ENCODE results near the gene CADM1. TPM values are rescaled to one million over a fixed set of nuclear protein-coding genes. Genes with fewer than 3 reads are reported as not detected.

CADM1 gene
- total and polyA plus RNA-seq, 2 donors (not counting 1 experiment from before 2014, with no cell fraction given), result 15.4 to 86.0 TPM

DNA sequence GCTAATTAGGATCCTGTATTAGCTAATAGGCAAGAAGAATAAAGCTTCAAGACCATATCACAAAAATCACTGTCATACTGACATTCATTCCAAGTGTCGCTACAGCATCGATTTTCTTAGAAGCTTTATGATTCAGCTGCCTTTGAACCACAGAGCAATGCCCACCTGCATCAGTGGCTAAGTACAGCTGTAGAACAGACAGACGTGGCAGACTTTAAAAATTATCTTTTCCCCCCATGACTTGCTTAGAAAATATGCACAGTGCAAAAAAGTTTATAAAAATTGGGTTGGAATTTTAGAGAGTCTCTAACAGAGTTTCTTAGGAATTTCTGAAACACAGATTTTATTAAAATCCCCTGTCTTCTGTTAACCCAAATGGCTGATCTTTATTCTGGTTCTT, 120.8 kb downstream of the CADM1 start:
- H3K9ac ChIP-seq (ENCODE audit: insufficient read depth, low read length), result no peak overlapping the region
- H3K27me3 ChIP-seq (ENCODE audit: control insufficient read depth, insufficient read depth, low read length), result no peaks in the 10 kb centered on the region
- no peak overlapping the region for H2AFZ ChIP-seq (ENCODE audit: low read length)
- TF ChIP-seq EZH2 (IDR thresholded peaks at IDR 0.05; ENCODE audit: low read length, missing control alignments), result no peak
- TF ChIP-seq, protein P1, sequence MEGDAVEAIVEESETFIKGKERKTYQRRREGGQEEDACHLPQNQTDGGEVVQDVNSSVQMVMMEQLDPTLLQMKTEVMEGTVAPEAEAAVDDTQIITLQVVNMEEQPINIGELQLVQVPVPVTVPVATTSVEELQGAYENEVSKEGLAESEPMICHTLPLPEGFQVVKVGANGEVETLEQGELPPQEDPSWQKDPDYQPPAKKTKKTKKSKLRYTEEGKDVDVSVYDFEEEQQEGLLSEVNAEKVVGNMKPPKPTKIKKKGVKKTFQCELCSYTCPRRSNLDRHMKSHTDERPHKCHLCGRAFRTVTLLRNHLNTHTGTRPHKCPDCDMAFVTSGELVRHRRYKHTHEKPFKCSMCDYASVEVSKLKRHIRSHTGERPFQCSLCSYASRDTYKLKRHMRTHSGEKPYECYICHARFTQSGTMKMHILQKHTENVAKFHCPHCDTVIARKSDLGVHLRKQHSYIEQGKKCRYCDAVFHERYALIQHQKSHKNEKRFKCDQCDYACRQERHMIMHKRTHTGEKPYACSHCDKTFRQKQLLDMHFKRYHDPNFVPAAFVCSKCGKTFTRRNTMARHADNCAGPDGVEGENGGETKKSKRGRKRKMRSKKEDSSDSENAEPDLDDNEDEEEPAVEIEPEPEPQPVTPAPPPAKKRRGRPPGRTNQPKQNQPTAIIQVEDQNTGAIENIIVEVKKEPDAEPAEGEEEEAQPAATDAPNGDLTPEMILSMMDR (conservative IDR thresholded peaks at IDR 0.05 in 1 of 2, IDR thresholded peaks at IDR 0.05 in 1 of 2; ENCODE audit: low read depth in 1 of 2, low read length in 2 of 2), result no peak
- no peaks in the 10 kb centered on the region for H3K9me3 ChIP-seq (ENCODE audit: control insufficient read depth, insufficient read depth, low read depth, low read length)
- no peak overlapping the region for H3K4me3 ChIP-seq (replicated peaks in 1 of 4; ENCODE audit: control extremely low read depth in 1 of 4, insufficient read depth in 1 of 4, low read depth in 3 of 4, low read length in 4 of 4)
- H3K4me1 ChIP-seq (ENCODE audit: control insufficient read depth, extremely low read depth, insufficient read depth, low read length), result no peaks in the 10 kb centered on the region
- H3K36me3 ChIP-seq (ENCODE audit: control insufficient read depth, insufficient read depth, low read length), result no peaks in the 10 kb centered on the region
- no peak overlapping the region for H3K27ac ChIP-seq (ENCODE audit: insufficient read depth, low read length)
- H4K20me1 ChIP-seq (ENCODE audit: control insufficient read depth, extremely low read depth, insufficient read depth, low read length), result no peaks in the 10 kb centered on the region
- peak in 1 of 2 donors; percentile 78 for DNase-seq (ENCODE audit: low read depth in 2 of 2)
- no peak overlapping the region for H3K4me2 ChIP-seq (ENCODE audit: extremely low read depth, insufficient read depth, low read length)
- H3K79me2 ChIP-seq (ENCODE audit: control insufficient read depth, insufficient read depth, low read length), result no peaks in the 10 kb centered on the region

DNA sequence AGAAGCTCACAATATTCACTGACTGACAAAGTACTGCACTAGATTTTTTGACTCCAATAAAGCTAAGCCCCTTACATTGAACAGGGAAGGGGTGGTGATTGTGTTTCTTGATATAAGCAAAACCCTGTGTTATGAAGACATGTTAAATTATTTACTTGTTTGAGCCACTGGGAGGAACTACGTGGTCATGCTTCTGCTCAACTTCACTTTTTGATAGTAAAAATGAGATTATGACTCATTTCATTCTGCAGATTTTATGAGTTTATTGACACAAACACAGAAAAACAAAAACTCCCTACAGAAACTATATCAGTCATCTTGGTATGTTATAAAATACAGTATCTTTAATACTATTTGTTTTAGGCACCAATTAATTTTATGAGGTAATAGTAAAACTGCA, 124.7 kb downstream of the CADM1 start:
- TF ChIP-seq, protein P1 (conservative IDR thresholded peaks at IDR 0.05 in 1 of 2, IDR thresholded peaks at IDR 0.05 in 1 of 2; ENCODE audit: low read depth in 1 of 2, low read length in 2 of 2), result no peak
- no peak for TF ChIP-seq EZH2 (IDR thresholded peaks at IDR 0.05; ENCODE audit: low read length, missing control alignments)
- H3K4me1 ChIP-seq (ENCODE audit: control insufficient read depth, extremely low read depth, insufficient read depth, low read length), result no peaks in the 10 kb centered on the region
- H3K27me3 ChIP-seq (ENCODE audit: control insufficient read depth, insufficient read depth, low read length), result no peaks in the 10 kb centered on the region
- H3K4me2 ChIP-seq (ENCODE audit: extremely low read depth, insufficient read depth, low read length), result no peak overlapping the region
- H3K79me2 ChIP-seq (ENCODE audit: control insufficient read depth, insufficient read depth, low read length), result no peaks in the 10 kb centered on the region
- H3K27ac ChIP-seq (ENCODE audit: insufficient read depth, low read length), result no peak overlapping the region
- no peak overlapping the region for H3K9ac ChIP-seq (ENCODE audit: insufficient read depth, low read length)
- H2AFZ ChIP-seq (ENCODE audit: low read length), result no peak overlapping the region
- no peaks in the 10 kb centered on the region for H3K36me3 ChIP-seq (ENCODE audit: control insufficient read depth, insufficient read depth, low read length)
- no peaks in the 10 kb centered on the region for H3K9me3 ChIP-seq (ENCODE audit: control insufficient read depth, insufficient read depth, low read depth, low read length)
- DNase-seq (ENCODE audit: low read depth in 2 of 2), result peak in 1 of 2 donors; percentile 23
- H3K4me3 ChIP-seq (replicated peaks in 1 of 4; ENCODE audit: control extremely low read depth in 1 of 4, insufficient read depth in 1 of 4, low read depth in 3 of 4, low read length in 4 of 4), result no peak overlapping the region
- no peaks in the 10 kb centered on the region for H4K20me1 ChIP-seq (ENCODE audit: control insufficient read depth, extremely low read depth, insufficient read depth, low read length)

DNA sequence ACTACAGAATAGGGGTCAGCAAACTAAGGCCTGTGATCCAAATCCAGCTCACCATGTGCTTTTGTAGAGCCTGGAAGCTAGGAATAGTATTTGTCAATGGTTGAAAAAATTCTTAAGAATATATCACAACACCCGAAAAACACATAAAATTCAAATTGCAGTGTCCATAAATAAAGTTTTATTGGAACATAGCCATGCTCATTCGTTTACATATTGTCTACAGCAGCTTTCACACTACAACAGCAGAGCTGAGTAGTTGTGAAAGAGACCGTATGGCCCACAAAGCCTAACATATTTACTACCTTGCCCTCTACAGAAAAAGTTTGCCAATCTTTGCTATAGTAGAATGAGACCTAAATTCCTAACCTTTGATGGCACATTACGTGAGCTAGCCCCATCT, 125.7 kb downstream of the CADM1 start:
- Histone ChIP-seq H4K20me1 (ENCODE audit: control insufficient read depth, extremely low read depth, insufficient read depth, low read length) (no peaks in the 10 kb centered on the region), H3K79me2 (ENCODE audit: control insufficient read depth, insufficient read depth, low read length) (no peaks in the 10 kb centered on the region), H3K27ac (ENCODE audit: insufficient read depth, low read length) (no peak overlapping the region), H3K9ac (ENCODE audit: insufficient read depth, low read length) (no peak overlapping the region), H3K4me2 (ENCODE audit: extremely low read depth, insufficient read depth, low read length) (no peak overlapping the region), H3K27me3 (ENCODE audit: control insufficient read depth, insufficient read depth, low read length) (no peaks in the 10 kb centered on the region), H3K9me3 (ENCODE audit: control insufficient read depth, insufficient read depth, low read depth, low read length) (no peaks in the 10 kb centered on the region), H3K4me3 (replicated peaks in 1 of 4; ENCODE audit: control extremely low read depth in 1 of 4, insufficient read depth in 1 of 4, low read depth in 3 of 4, low read length in 4 of 4) (no peak overlapping the region), H3K36me3 (ENCODE audit: control insufficient read depth, insufficient read depth, low read length) (no peaks in the 10 kb centered on the region), H3K4me1 (ENCODE audit: control insufficient read depth, extremely low read depth, insufficient read depth, low read length) (no peaks in the 10 kb centered on the region), H2AFZ (ENCODE audit: low read length) (no peak overlapping the region)
- TF ChIP-seq EZH2 (IDR thresholded peaks at IDR 0.05; ENCODE audit: low read length, missing control alignments), result no peak
- TF ChIP-seq, protein P1 (conservative IDR thresholded peaks at IDR 0.05 in 1 of 2, IDR thresholded peaks at IDR 0.05 in 1 of 2; ENCODE audit: low read depth in 1 of 2, low read length in 2 of 2), result no peak
- DNase-seq (ENCODE audit: low read depth in 2 of 2), result no peak
